HCT116 (cell line): ENCODE measurements around the gene GSN.
"Not testable (repeated sequence)": the region's sequence is repeated elsewhere in the genome, so short reads cannot be mapped to it uniquely, and the experiment has no call there.

ENCODE experiments used
- CBX3 ChIP-seq: IDR thresholded peaks from 2 replicates; pipeline ENCODE4 v1.6.1; 2012; ENCODE audit warnings: low read depth
- CTCF ChIP-seq, 3 experiments: fragments of 200-600 bp in 1 of 3; sonication (generic) in 1 of 3; IDR thresholded peaks in 2 of 3; conservative IDR thresholded peaks in 1 of 3; 2 replicates each; pipeline ENCODE4 v1.5.1; 2012 to 2017; ENCODE audit warnings: low read depth in 2 of 3, low read length in 2 of 3, antibody characterized with exemption in 1 of 3, borderline replicate concordance in 1 of 3, control low read depth in 1 of 3, mild to moderate bottlenecking in 1 of 3, mixed read lengths in 1 of 3, mixed run types in 1 of 3, moderate library complexity in 1 of 3; ENCODE audit not compliant: insufficient read depth in 1 of 3
- EZH2 ChIP-seq: fragments of 200-600 bp; sonication (generic); IDR thresholded peaks from 2 replicates; pipeline ENCODE4 v1.6.1; 2017; ENCODE audit warnings: antibody characterized with exemption, mixed run types
- MAX ChIP-seq: IDR thresholded peaks from 2 replicates; pipeline ENCODE4 v1.6.1; 2012
- POLR2AphosphoS5 ChIP-seq: IDR thresholded peaks from 2 replicates; pipeline ENCODE4 v1.6.1; 2011; ENCODE audit warnings: mild to moderate bottlenecking, low read depth, low read length, moderate library complexity
- REST ChIP-seq: IDR thresholded peaks from 2 replicates; pipeline ENCODE4 v1.6.1; 2012; ENCODE audit warnings: low read depth
- SIN3A ChIP-seq: IDR thresholded peaks from 2 replicates; pipeline ENCODE4 v1.6.1; 2012; ENCODE audit warnings: low read depth
- ZFX ChIP-seq: fragments of 450-650 bp; IDR thresholded peaks from 2 replicates; pipeline ENCODE4 v1.6.1; 2017

GRCh38 chr9:121291536-121291935 is 23.6 kb downstream of the GSN start:
- TF ChIP-seq REST; CTCF (IDR thresholded peaks at IDR 0.05 in 2 of 3, conservative IDR thresholded peaks at IDR 0.05 in 1 of 3; ENCODE audit: borderline replicate concordance in 1 of 3, insufficient read depth in 1 of 3, low read depth in 2 of 3, low read length in 2 of 3); POLR2AphosphoS5; SIN3A; EZH2; CBX3; MAX; ZFX: not testable (repeated sequence)
